IPS DF 4.7 (cell line): ENCODE measurements around the gene MALL.
"Not testable (repeated sequence)": the region's sequence is repeated elsewhere in the genome, so short reads cannot be mapped to it uniquely, and the experiment has no call there.

Experiments
- DNase-seq: peaks from one replicate; pipeline ENCODE4 v3.0.0-alpha.2; 2013; ENCODE audit warnings: low spot score; ENCODE audit errors: extremely low read depth

Gene MALL

DNA sequence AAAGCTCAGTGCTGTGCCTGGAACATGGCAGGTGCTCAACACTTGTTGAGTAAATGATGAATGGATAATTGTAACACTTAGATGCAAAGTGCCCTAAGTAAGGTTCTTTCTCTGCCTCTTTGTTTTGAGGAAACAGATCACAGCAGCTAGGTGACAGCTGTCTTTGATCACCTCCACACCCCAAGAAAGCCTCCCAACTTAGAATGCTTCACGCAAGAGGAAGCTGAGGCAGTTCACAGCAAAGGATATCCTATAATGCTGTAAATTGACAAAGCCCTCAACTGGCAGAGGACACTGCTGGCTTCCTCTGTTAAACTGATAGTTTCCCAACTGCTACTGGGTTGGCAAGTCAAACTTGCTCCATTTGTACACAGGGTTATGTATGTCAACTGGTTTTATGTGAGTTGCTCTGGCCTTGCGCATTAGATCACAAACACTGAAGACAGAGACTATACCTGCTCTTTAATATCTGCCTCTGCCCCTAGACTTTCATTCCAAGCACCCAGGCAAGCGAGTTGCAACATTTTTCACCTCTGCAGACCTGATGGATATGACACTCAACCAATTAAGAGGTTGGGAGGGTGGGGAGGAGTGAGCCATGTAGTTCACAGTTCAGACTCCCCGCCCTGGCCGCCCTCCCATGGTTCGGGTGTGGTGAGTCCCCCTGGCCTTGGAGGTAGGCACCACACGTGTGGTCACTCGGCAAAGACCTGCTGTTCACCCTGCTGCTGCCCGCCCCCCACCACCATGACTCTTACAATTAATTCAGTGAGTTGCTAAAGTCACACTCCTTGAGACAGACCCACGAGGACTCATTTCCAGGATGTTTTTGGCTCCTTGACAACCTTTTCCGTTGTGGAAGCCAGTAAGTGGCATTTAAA lies 4.8 kb upstream of the MALL start:
- no peak for DNase-seq

DNA sequence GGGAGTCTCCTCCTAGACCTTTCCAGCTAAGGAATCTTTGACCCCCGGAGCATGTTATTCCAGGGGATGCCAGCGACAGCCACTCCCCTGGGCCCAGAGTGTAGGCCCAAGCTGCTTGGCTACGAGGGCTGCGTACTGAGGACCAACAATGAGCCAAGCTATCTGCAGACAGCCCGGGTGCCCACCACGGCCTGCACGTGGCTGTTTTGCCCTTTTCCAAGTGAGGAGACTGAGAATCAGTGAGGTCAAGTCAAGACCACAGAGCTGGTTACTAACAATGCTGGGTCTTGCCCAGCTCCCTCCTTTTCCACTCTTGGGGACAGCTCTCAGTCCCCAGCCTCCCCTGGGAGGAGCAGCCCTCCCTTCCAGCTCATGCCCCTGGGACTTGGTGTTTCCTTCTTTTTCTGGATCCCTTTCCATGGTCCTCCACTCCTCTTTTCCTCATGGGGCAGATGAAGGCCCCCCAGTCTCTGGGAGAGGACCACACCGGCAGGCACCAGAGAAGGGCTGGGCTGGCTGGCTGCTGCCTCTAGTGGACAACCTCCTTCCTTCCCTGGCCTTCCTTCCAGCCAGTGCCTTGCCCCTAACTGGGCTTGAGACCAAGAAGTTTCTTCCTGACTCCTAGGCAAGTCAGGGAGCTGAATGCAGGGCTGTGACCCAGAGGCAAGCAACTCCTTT lies 550 bp upstream of the MALL start:
- DNase-seq, result no peak

DNA sequence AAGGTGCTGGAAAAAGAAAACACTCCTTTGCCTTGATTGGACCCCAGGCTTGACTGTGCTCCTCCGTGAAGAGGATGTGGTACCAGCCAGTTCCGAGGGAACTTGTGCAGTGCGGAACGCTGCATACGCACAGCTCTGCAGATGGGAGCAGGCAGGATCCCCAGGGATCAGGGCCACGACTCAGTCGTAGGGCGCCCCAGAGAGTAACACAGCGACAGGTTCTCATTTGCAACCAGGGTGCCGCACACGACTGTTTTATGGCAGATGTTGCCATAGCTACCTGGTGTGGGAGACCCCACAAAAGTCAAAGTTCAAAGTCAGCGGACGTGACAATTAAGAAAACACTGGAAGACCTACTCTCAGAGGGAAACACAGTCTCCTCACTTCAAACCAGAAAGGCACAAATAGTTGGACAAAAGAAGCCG lies 779 bp downstream of the MALL start:
- no peak for DNase-seq

DNA sequence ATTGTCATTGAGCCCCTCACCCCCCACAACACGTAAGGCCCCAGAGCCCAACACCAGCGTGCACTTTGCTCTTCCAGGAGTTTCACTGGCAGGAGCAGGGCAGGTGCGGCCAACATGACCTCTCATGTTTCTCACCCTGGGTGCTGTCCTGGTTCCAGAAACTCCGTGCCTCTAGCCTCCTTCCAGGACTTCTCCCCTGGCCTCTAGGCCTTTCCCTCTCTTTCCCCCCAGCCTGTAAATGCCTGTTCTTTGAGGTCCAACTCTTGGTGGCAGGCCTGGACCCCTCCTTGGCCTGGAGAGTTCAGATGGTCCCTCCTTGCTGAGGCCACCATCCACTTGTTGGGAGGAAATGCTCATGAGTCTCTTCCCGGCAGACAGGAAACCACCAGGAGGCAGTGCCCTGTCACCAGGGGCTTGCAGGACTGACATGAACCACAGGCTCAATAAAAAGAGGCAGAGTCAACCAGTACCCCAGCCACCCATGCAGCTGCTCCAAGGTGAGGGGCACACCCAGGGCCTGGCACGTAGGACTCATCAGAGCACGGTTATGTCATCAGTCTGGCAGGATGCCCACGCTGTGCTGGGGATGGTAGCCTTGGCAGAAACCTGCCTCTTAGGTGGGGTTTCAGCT lies 1.5 kb downstream of the MALL start:
- DNase-seq, result no peak

DNA sequence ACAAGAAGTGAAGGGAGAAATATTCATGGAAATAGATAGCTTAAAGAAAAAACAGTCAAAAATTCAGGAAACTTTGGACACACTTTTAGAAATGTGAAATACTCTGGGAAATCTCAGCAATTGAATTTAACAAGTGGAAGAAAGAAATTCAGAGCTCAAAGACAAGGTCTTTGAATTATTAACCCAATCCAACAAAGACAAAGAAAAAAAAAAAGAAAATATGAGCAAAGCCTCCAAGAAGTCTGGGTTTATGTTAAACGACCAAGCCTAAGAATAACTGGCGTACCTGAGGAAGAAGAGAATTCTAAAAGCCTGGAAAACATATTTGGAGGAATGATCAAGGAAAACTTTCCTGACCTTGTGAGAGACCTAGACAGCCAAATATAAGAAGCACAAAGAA lies 7.3 kb downstream of the MALL start:
- not testable (repeated sequence) for DNase-seq

DNA sequence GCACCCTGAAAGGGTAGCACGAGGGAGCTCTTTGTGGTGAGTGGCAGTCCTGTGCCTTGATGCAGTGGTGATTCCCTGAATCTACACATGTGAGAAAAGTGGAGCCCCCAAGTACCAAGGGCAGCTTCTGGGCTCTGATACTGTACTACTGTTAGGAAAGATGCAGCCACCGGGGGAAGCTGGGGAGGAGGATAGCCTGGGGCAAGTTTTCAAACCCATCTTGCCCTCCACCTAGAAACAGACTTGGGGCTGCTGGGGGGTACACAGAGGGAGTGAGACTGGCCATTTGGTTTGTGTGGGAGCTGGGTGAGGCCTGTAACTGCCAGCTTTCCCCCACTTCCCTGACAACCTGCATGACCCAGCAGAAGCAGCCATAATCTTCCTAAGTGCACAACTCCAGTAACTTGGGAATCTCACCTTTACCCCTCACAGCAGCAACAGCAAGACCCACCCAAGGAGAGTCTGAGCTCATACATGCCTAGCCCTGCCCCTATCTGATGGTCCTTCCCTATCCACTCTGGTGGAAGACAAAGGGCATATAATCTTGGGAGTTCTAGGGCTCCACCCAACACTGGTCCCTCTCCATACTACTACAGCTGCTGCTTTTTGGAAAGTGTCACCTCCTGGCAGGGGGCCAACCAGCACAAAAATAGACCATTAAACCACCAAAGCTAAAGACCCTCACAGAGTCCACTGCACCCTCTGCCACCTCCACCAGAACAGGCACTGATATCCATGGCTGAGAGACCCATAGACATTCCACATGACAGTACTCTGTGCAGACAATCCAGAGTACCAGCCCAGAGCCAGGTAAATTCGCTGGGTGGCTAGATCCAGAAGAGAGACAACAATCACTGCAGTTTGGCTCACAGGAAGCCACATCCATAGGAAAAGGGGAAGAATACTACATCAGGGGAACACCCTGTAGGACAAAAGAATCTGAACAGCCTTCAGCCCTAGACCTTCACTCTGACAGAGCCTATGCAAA lies 8.2 kb downstream of the MALL start:
- DNase-seq, result no peak

DNA sequence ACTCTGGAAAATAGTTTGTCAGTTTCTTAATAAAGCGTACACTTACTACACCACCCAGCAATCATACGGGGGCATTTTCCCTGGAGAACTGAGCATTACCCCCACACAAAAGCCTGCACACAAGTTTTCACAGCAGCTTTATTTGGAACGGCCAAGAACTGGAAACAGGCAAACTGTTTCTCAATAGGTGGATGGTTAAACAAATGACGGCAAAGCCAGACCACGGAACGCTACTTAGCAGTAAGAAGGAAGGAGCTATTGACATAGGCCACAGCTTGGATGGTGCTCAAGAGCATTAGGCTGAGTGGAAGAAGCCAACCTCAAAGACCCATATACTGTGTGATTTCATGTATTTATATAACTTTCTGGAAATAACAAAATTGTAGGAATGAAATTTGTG lies 9.0 kb downstream of the MALL start:
- DNase-seq, result no peak

DNA sequence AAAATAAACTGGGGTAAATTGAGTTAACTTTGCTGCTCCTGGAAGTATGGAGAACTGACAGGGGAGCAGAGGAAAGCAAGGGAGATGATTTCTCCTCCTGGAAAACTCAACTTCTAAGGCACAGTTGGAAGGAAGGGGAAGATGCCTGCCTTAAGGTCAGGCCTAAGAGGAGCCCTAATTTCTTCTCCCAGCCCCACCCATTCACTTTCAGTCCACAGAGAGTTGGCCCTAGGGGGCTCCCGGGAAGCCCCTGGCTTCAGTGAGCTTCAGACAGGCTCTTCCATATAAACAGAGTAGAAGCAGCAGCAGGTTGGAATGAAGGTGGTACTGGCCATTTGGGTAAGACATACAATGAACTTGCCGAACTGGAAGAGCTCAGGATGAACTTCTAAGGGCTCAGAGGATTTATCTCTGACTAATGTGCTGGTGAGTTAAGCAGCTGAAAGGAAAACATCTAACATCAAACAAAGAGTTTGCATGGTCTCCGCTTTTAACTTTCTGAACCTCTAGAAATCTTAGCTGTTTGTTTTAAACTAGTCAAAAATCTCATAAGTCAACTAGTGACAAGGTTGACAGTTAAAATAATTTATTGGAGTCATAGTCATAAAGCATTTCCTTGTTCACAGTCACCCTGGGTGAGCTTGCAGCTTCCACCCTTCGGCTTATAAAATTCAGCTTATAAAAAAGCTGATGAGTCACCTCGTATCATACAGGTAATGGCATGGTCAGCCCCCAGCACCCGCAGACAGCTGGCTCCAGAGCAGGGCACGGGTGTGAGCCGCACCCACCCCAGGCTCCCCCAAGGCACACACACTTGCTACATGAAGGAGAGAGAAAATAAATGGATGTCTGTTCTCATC lies 9.8 kb downstream of the MALL start:
- no peak for DNase-seq

DNA sequence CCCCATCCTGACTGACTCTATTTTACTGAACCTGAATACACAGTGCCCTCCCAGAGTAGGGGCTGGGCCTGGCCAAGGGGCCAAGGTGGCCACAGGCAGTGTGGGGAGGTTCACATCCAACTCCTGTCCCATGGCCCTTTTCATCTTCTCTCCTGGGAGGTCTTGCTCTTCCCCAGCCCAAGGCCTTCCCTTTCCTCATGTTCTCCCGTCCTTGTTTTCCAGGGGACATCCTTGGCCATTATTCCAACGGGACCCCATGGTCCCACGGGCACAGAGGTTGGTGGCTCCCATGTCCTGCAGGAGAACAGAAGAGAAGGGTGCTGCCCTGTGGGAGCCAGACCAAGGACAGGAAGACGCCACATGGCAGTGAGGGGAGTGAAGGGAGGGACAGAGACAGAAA lies 10.4 kb downstream of the MALL start:
- DNase-seq, result no peak

DNA sequence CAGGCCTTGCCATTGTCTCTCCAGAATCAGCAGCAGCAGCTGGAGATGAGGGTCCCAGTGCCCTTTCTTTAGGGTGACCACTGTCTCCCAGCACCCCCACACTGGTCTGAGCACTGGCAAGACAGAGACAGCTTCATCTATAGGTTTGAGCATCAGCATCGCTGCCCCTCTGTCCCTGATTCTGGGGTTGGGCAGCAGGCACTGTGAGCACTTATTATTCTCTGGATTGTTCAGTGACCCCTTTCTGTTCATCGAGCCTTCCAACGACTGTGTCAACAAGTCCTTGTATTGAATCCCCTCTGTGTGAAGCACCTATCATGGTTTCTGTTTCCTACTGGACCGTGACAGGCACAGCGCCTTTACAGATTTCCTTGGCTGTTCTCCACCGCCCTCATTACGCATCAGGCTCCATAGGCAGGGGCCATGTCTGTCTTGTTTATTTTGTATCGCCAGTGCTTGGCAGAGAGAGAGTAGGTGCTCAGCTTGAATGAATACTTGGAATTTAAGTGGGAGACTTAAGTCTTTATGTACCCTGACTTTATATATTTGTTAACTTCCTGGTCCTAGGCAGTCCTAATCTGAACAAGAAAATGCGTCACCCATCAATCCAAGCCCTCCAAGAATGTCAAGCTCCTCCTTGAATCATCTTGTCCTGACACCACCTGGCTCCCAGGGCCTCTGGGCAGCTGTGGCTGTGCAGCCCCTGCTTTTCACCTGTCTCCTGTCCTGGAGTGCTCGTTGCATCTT lies 11.4 kb downstream of the MALL start:
- DNase-seq, result no peak

DNA sequence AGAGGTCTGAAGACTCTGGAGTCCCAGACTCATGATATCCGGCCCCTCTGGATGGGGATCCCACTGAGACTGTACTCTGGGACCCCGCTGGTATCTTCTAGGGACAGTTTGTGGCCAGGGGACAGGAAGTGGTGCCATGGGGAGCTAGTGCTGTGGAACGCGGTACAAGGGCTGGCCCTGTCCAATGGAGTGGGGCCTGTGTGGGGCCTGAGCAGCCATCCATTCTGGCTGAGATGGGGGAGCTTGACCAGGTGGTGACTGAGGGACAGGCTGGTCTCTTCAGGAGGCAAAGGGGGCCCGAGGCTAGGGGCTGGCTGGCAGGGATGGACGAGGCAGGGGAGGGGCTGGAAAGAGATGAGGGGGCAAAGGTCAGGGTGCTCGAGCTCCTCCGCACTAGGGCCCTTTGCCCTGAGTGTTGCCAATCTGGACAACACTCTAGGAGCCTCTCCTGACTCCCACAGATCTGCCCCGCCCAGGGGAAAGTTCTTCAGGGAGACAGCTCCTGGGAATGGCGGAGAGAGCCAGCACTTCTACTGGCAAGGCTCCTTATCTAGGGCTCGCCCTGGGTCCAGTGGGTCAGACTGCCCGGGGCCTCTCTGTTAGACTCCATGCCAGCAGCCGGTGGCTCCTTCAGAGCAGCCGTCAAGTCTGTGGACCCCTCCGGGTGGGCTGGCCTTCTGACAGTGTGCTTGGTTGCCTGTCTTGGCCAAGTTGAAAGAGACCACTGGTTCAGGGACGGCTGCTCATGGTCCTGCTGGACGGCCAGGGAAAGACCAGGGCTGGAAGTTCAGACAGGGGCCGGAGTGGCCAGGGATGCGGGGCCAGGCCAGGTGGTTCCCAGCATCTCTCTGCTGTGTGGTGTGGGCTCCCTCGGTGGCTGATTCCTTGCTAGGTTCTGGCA lies 12.3 kb downstream of the MALL start:
- DNase-seq, result no peak

DNA sequence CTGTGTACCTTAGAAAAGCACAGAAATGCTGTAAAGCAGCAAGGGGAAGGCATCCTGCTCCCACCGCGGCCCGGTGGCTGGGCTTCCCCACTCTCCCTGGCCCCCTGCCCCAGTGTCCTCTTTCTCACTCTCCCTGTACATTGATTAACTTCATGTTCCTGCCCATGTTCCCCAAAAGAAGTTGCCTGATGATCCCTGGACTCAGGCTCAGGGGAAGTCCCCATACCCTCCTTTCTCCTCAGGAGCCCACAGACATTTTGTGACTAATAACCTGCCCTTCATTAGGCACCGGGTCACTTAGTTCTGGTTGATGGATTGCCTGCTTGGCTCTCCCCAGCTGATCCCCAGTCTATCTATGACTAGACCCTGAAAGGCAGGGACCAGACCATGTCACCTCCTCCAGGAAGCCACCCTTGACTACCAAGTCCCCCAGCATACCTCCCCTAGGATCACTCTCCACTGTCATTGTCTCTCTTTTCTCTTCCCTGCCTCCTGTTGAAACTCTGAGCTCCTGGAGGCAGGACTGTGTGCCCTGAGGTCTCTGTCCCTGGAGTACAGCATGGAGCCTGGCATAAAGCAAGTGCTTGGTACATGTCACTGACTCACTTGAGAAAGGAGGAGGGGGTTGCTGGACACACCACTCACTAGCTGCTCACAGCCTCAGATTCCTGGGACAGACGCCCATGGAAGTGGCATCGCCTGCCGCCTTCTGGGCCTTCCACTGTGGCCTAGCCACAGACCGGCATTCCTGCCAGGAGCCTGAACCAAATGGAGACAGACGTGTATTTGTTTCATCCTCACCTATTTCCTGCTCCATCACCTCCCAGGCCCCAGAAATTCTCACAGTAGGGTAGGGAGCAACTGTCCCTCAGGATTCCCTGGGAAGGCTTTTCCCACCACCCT lies 13.5 kb downstream of the MALL start:
- no peak for DNase-seq

DNA sequence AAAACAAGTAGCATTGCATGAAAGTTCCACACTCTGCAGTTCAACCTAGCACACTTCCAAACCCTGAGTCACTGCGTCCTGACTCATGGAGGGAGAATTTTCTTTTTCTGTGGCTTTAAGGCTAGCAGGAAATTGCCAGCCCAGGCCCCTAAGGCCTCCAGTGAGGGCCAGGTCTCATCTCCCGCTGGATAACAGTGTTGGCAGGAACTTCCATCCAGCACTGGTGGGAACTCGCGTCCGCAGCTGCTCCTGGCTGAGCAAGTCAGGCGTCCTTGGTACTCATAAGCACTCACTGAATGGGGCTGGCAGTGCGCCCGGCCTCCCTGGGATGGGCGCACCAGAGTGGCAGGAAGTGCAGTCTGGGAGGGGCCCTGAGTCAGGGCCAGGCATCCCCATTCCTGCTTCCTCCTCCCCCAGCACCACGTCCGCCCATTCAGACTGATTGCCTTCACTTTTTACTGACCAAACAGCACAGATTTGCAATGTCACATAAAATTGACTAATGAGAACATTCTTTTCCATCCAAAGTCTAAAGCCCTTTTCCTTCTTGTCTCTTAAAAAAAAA lies 14.3 kb downstream of the MALL start:
- no peak for DNase-seq

DNA sequence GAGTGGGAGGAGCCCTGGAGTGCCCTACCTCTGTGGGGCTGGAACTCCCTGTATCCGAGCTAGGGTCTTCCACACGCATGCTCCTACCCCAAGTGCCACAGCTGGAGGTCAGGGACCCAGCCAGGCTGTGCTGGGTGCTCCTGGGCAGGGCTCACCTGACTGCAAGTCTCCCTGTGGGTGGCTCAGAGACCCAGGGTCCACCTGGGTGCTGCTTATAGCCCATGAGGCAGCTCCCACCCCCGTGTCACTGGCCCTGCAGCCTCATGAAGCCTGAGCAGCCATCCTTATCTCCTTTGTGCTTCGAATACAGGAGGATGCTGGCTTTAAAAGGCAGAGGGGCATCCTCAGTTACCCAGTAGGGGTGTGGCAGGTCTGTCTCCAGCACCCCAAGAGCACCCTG lies 14.7 kb downstream of the MALL start:
- not testable (repeated sequence) for DNase-seq

DNA sequence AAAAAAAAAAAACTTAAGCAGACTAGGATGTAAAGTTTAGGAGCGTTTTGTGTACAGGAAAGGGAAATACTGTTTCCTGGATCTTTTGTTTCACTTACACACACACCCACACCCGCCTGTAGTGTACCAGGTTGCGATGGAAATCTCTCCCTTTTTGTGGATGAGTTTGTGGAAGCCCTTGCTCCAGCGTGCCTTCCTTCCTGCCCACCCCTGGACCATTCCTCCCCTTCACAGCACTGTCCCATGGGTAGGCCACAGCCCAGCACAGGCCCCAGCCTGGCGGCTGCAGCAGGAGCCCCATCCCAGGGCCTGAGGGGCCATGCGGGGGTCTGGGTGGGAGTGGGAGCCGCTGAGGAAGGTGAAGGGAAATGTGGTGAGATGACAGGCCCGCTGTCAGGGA lies 15.1 kb downstream of the MALL start:
- no peak for DNase-seq

DNA sequence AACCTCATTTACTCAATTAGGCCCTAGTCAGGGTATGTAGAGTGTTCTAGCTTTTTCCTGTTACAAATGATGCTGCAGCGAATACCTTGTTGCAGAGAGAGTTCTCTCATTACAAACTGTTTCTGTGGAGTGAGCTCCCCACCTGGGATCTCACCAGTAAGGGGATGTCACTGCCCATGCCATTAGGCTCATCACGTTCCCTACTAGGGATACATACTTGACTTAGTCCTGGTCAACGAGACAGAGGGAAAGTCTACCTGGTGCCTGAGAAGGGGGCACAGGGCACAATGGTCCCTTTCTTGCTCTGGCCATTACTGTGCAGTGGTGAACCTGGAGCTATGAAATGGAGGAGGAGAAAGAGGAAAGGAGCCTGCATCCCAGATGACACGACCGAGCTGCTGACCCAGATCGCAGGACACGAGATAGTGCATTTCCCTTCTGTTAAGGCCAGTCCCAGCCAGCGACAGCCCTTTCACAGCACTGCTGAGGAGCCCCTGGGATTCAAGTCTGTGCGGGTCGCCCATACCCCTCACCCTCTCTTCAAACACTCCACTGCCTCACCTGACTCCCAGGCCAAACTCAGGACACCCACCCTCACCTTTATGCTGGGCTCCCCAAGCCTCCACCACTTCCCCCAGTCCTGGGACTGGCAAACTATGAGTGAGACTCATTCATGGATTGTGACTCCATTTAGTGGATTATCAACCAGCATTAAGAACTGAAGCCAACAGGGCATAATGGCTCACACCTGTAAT lies 16.0 kb downstream of the MALL start:
- DNase-seq, result no peak
